ENCODE results near the gene AK9. TPM values are rescaled to one million over a fixed set of nuclear protein-coding genes. Genes with fewer than 3 reads are reported as not detected.

Gene AK9
- total and polyA plus RNA-seq, 9 of the 15 experiments (the other 6 are each of a cell fraction or from before 2014, with no cell fraction given), result 0.59 to 1.9 (median 1.2) TPM

GRCh38 chr6:109454496-109455436, 236.2 kb downstream of the AK9 start:
- Histone ChIP-seq H2AFZ (ENCODE audit: low read depth, low read length) (peak overlapping the region; percentile 89), H3K4me3 (peak overlapping the region; percentile 63), H3K4me1 (replicated peaks in 1 of 2; ENCODE audit: control insufficient read depth in 2 of 2, insufficient read depth in 2 of 2, low read length in 2 of 2) (peaks cover 5 to 39% of the 10 kb centered on the region in 2 experiments; a peak in 4 of 5 replicates), H3K9me3 (replicated peaks; ENCODE audit: control insufficient read depth, insufficient read depth, low read depth, low read length) (no peaks in the 10 kb centered on the region), H3K36me3 (ENCODE audit: control insufficient read depth, insufficient read depth, low read length) (no peaks in the 10 kb centered on the region), H3K4me2 (ENCODE audit: insufficient read depth, low read length) (peak overlapping the region; percentile 91), H3K9me1 (ENCODE audit: control insufficient read depth, insufficient read depth, low read length) (no peaks in the 10 kb centered on the region), H3K27me3 (ENCODE audit: control insufficient read depth in 2 of 2, insufficient read depth in 2 of 2, low read length in 2 of 2) (no peaks in the 10 kb centered on the region), H3K9ac (ENCODE audit: insufficient read depth in 1 of 2, low read depth in 2 of 2, low read length in 2 of 2) (peak overlapping the region; percentile 56 to 91; a peak in 3 of 4 replicates), H3K79me2 (ENCODE audit: control insufficient read depth, insufficient read depth, low read length) (no peaks in the 10 kb centered on the region), H4K20me1 (replicated peaks; ENCODE audit: control insufficient read depth, insufficient read depth, low read length) (no peaks in the 10 kb centered on the region), H3K27ac (ENCODE audit: extremely low read depth, low read depth, low read length) (peak overlapping the region; percentile 14; the same call in 1 of the 3 replicates)
- ATAC-seq (peak; percentile 4), DNase-seq (ENCODE audit: extremely low read depth in 1 of 4, low spot score in 3 of 4) (no peak), FAIRE-seq (no peak)
- BruUV-seq (replicated peaks), result no TSS peak
- WGBS (ENCODE audit: insufficient coverage, low coverage, missing lambda C conversion rate), result 50% methylated on average over 21 of the region's 48 CpGs
- intact Hi-C loops (cut with micrococcal nuclease), result no loop called here
- in situ Hi-C loops (cut with MboI), result no loop called here
- ChIA-PET POLR2A (interaction anchor here (0.6 to 8.2 kb wide), 4 partner anchors 11 to 108 kb away, joined by 3 to 92 read pairs (median 4); partner anchors contain the start of genes PPIL6, SMPD2 and ZBTB24), CTCF (ENCODE audit: low intra/inter-chr PET ratio) (no interaction called here)
- TF ChIP-seq ZNF639 (CRISPR knock-in tag; conservative IDR thresholded peaks at IDR 0.05 in 1 of 2, IDR thresholded peaks at IDR 0.05 in 1 of 2), result no peak
- no peak for TF ChIP-seq ZC3H11A (IDR thresholded peaks at IDR 0.05; ENCODE audit: low read depth, low read length)
- no peak for TF ChIP-seq ZNF347 (CRISPR knock-in tag; IDR thresholded peaks at IDR 0.05; ENCODE audit: low read depth)
- TF ChIP-seq MIER1 (IDR thresholded peaks at IDR 0.05; ENCODE audit: low read depth), result 0 out of 2 replicates have a peak, but pooled peaks have one; percentile 45
- peak; percentile 63; the same call in 1 of the 2 replicates for TF ChIP-seq ZBTB33 (CRISPR knock-in tag; IDR thresholded peaks at IDR 0.05)
- TF ChIP-seq JUNB (CRISPR knock-in tag; conservative IDR thresholded peaks at IDR 0.05), result no peak
- TF ChIP-seq HDGF (IDR thresholded peaks at IDR 0.05), result no peak
- TF ChIP-seq ATF7 (IDR thresholded peaks at IDR 0.05), result no peak
- TF ChIP-seq TCF15 (CRISPR knock-in tag; IDR thresholded peaks at IDR 0.05), result no peak
- TF ChIP-seq MTA3 (IDR thresholded peaks at IDR 0.05; ENCODE audit: borderline replicate concordance), result no peak
- no peak for TF ChIP-seq NR0B1 (IDR thresholded peaks at IDR 0.05; ENCODE audit: partially characterized antibody)

Measured in K562 (cell line).